CMK (cell line): ENCODE data around the gene C16orf74.

Source experiments
- DNase-seq: peaks from one replicate; pipeline ENCODE4 v3.0.0-alpha.2; 2010; ENCODE audit warnings: low read depth

C16orf74 gene

GRCh38 chr16:85749771-85750145, 1.1 kb downstream of the C16orf74 start:
- no peak for DNase-seq

DNA sequence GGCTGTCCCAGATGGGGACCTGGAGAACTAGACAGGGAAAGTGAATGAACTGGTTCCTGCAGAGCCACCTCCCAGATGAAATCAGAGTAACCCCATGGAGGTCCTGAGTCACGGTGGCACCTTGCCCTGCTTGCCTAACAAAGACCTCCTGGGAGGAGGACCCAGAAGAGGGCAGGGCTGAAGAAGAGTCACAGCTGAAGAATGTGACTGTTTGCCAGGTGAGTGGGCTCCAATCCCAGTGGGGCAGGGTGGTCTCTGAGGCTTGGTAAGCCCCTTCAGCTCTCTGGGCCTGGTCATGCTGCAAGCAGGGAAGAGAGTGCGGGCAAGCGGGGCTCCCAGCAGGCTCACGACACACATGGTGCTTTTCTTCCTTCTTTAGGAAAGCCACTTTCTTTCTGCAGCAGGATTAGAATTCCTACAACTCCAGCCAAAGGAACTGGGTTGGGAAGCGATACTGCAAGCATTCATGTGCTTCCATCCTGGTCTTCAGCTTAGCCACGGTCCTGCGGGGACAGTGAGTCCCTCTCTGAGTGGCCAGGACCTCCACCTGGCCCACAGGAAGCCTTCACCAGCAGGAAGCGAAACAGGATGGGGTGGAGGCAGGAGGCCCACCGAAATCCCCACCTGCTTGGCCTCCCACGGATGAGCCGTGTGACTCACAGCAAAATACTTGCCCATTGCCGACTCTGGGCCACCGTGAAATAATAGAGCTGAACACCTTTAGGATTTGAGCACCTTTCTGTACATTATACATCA, 4.3 kb downstream of the C16orf74 start:
- DNase-seq, result no peak

DNA sequence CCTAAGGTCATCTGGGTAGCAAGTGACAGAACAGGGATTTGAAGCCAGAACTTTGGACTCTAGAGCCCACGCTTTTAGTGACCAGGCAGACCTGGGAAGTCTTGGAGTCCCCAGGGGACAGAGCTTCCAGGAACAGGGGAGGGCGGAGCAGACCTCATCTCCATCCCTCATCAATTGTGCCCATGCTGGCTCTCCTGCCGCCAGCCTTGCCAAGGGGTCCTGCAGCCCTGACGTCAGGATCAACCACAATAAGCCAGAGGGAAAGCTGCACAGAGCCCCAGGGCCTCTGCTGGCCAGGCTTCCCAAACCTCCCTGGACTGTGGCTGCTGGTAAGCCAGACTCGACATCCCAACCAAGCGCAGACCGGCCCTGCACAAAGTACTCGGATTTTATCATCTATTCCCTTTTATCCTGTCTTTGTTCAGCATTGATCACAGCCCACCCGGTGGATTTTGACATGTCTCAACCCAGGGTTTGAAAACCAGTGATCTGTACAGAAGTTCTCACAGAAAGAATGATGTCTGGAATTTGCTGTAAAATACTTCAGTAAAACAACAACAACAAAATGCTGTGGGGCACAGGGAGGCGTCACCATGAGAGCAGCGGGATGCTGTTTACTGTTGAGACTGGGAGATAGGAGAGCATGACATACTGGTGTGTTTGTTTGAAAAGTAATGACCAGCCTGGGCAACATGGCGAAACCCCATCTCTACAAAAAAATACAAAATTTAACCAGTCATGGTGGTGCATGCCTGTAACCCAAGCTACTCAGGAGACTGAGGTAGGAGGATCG, 11.8 kb downstream of the C16orf74 start:
- no peak for DNase-seq

DNA sequence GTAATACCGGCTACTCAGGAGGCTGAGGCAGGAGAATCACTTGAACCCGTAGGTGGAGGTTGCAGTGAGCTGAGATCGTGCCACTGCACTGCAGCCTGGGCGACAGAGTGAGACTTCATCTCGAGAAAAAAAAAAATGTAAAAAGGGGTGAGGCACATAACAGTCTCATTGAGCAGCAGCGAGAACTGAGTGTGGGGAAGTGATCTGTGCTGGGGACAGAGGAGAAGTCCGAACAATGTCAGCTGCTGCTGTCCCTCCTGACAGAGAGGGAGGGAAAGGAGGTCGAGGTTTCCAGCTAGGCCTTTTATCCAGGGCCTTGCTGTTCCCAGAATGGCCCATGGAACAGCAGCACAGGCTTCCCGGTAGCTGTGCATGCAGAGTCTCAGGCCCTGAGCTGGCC, 14.0 kb downstream of the C16orf74 start:
- DNase-seq, result no peak

DNA sequence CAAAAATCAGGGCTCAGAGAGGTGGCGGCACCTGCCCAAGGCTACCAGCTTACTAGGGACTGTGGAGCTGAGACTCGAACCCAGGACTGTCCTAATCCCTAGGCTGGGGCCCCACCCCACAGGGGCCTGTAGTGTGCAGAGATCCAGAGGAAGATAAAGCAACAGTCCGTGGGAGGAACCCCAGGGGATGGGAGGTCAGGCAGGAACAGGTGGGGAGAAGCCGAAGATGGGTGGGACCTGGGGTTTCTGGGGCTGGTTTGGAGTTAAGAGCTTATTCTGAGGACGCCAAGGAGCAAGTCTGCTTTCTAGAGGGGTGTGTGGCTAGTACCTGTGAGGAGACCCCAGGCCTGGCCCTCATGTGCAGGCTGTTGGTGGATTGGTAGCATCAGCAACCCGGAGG, 14.9 kb downstream of the C16orf74 start:
- DNase-seq, result no peak

- no peak for DNase-seq
Measured at GRCh38 chr16:85735225-85735635, 15.7 kb downstream of the C16orf74 start.

DNA sequence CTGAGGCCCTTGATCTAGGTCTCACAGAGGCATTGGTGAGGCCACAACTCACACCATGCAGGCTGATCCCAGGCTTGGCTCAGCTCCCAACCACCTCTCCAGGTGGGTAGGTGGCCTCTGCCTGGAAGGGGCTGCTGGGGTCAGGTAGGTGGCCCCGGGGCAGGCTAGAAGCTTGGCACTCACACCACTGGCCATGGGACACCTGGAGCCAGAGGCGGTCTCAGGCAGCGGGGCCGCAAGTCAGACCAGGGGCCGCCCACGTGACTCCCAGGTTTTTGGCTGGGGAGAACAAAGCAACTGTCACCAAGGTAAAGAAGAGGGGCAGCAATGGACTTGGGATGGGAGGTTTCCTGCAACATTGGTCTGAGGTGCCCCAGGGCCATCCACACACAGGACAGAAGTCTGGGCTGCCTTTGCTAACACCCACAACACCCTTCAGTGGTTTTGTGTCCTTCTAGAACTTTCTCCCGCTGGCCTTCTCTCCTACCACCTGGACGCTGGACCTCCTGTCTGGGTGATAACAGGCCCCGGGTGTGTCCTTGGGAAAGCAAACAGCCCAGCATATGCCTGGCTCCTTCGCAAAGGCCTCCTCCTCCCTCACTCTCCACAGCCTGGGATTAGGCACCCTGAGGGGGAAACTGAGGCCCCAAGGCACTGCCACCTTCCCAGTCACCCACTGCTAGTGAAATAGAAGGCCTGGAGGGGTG, 16.4 kb downstream of the C16orf74 start:
- DNase-seq, result no peak

GRCh38 chr16:85733839-85734170, 17.1 kb downstream of the C16orf74 start:
- no peak for DNase-seq

GRCh38 chr16:85733155-85733838, 17.6 kb downstream of the C16orf74 start:
- DNase-seq, result no peak

GRCh38 chr16:85731179-85731578, 19.7 kb downstream of the C16orf74 start:
- no peak for DNase-seq

- no peak for DNase-seq
Measured at GRCh38 chr16:85730186-85730465, 20.8 kb downstream of the C16orf74 start.

DNA sequence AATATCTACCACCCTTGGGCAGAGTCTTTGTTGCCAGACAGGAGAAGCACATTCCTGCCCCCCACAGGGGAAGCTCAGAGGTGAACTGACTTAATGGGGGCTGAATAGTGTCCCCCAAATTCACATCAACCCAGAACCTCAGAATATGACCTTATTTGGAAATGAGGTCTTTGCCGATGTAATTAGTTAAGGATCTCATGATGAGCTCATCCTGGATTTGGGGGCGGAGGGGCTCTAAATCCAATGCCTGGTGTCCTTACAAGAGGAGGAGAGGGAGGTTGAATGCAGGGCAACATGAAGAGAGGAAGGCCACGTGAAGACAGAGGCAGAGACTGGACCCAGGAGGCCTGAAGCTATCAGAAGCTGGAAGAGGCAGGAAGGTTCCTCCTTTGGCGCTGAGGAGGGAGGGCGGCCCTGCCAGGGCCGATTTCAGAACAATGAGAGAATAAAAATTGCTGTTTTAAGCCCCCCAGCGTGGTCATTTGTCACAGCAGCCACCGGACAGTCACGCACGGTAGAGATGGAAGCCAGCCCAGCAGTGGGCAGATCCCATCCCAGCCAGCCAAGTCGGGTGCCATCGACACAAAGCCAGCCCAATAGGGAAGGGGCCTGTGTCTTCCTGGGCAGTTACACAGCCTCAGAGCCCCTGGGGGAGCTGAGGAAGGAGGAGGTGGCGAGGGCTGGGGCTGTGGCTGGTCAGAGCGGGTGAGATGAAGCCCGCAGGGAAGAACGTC, 21.3 kb downstream of the C16orf74 start:
- no peak for DNase-seq

DNA sequence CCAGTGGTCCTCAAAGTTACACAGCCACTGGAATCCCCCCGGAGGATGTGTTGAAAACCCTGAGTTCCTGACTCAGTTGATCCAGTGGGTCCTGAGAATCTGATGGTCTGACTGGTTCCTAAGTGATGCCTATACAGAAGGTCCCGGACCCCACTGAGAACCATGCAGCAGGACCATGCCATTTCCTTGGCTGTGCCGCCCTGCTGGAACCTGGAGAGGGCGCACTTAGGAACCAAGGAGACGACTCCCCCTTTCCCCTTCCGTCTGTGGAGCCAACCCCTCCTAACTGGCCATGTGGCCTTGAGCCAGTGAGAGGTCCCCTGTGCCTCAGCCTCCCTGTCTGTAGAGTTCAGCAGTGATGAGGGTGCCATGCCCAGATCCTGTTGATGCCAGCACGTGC, 22.0 kb downstream of the C16orf74 start:
- no peak for DNase-seq

DNA sequence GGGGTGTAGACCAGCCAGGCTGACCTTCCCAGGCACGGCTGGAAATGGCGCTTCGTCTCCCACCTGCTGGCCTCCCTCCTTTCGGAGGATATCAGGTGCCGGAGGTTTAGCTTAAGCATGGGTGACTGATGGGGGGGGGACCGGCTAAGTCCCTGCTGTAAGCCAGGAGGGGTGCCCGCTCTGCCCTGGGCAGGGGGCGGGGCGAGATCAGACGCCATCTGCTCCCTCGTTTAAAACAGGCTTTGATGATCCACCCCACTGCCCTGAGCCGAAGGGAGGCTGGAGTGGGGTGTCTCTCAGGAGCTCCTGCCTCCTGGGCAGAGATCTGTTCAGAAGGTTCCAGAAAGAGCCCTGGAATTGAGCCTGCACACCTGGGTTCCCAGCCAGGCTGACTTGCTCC, 26.0 kb downstream of the C16orf74 start:
- DNase-seq, result no peak

DNA sequence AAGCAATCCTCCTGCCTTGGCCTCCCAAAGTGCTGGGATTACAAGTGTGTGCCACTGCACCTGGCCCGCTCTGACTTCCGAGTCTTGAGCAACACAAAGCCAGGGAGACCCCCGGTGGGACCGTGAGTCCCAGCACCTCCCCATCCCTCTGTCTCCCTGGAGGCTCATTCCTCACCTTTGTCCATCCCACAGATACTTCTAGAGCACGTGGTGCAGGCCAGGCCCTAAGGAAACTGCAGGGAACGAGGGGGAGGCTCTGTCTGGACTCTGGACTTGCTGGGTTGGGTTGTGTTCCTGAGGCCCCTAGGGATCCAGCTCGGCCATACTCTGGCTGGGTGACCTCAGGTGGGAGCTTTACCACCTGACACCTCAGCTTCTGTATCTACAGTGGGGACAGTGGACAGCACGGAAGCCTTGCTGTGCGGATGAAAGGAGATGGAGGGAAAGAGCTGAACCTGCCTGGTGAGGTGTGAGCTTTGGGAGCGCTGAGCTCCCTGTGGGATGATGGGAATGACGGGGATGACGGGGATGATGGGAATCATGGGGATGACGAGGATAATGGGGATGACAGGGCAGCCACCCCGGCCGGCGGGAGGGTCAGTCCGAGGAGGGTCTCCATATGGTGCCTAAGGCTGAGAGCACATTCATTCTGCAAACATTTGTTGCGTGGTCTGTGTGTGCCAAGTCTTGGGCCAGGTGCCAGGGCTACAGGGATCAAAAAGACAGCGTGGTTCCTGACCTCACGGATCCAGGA, 26.6 kb downstream of the C16orf74 start:
- no peak for DNase-seq

DNA sequence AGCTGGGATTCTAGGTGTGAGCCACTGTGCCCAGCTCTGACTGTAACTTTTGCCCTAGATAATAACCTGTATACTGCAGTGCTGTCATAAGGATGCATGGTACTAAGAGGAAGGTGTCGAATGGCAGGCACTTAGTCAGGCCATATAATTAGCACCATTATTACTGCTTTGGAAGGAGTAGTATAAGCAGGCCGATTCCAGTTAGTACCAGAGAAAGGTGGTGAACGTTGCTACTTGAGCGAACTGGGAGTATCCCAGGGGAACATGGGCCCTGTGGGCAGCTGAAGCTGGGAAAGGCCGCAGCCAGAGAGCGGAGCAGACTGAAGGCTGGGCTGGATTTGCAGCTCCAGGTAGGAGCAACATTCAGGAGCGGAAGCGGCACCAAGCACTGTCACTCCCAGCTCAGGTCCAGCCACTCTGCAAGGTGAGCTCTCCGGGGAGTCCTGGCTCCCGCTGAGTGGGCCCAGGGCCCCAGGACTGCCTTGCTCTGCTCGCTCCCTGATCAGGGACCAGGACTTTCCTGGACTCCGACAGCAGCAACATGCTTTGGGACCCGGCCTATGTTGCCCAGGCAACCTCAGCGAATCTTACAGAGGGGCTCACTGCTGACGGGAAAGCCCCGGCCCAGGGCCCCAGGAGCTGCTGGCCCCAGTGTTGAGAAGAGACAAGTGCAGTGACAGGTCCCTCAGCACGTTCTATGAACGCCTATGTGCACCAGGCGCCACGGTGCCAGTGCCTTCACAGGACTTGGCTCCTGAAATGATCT, 28.6 kb downstream of the C16orf74 start:
- no peak for DNase-seq

DNA sequence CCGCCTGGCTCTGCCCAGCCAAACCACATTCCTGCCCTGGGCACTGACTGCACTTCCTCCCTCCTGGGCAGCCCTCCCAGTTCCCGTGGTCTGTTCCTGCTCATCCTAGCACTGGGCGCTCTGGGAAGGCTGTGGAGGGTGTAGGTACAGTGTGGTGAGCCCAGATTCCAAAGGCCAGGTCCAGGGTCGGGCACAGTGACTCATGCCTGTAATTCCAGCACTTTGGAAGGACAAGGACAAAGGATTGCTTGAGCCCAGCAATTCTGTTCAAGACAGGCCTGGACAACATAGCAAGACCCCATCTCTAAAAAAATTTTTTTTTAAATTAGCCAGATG, 30.6 kb downstream of the C16orf74 start:
- no peak for DNase-seq

DNA sequence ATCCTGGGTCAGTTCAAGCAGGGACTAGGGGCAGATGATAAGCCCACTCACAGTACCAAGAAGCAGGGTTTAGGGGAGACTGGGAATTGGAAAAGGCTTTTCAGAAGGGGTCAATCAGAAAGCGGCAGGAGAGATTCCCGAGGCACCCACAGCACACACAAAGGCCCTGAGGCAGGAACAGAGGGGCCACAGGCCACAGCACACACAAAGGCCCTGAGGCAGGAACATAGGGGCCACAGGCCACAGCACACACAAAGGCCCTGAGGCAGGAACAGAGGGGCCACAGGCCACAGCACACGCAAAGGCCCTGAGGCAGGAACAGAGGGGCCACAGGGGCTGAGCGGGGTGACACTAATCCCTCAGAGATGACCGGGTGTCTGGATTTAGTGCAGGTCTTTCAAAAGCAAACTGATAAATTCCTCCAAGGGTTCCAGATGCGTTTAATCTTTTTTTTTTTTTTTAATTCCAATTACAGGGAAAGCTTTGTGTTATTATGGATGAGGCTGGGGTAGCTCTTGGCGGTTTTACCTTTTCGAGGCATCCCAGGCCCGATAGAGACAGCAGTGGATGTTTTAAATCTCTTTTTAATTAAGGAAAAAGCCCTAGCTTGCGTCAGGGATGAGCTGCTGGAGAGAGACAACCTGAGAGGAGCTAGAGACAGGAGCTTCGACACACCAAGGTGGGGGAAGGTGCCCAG, 31.1 kb downstream of the C16orf74 start:
- no peak for DNase-seq

DNA sequence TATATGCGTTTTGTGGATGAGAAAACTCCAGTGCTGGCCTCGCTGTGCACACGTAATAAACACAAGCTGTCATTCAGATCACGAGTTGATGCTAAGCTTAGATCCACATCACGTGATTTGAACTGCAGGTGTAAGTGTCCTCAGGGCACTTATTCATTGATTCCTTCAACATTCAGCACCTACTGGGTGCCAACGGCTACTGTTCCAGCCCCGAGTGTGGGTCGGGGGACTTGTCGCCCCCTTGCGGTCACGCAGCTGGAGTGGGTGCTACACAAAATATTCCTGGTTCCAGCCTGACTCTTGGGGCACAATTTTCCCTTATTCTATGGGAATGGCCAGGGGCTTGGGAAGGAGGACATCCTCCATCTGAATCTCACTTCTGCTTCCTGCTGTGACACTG, 32.2 kb downstream of the C16orf74 start:
- no peak for DNase-seq

DNA sequence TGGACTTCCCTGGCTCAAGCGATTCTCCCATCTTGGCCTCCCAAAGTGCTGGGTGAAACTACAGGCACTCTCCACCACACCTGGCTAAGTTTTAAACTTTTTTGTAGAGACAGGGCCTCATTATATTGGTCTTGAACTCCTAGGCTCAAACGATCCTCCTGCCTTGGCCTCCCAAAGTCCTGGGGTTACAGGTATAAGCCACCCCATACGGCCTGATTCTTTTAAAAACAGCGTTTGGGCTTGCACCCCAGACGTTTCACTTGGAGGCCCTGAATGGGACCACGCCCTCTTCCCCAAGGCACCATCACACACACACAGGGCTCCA, 32.8 kb downstream of the C16orf74 start:
- no peak for DNase-seq
